Fibroblast of mammary gland (primary cell): ENCODE data around the gene MACIR.
A peak's percentile ranks its signal among the peaks of the same experiment; 100 is the strongest.

Source experiments
- DNase-seq: peaks from one replicate; pipeline ENCODE4 v3.0.0-alpha.2; 2010; ENCODE audit warnings: low read depth
- H3K4me3 ChIP-seq: 2 replicates; pipeline ENCODE4 v1.5.1; 2011; ENCODE audit warnings: low read depth, mild to moderate bottlenecking, low read length, moderate library complexity; ENCODE audit not compliant: control insufficient read depth
- CTCF ChIP-seq: conservative IDR thresholded peaks from 2 replicates; pipeline ENCODE4 v1.5.1; 2011; ENCODE audit warnings: low read depth, low read length, inconsistent platforms; ENCODE audit not compliant: control insufficient read depth, insufficient read depth

The MACIR gene

GRCh38 chr5:103258368-103258956 is at the start of gene MACIR:
Gene MACIR, plus strand, starts transcription at chr5:103258763. Its CDS starts 17,157 bp downstream, at chr5:103275920.
- peak within 1 kb of the TSS; percentile 76 for H3K4me3 ChIP-seq
- DNase-seq: peak; percentile 94
- no peak for TF ChIP-seq CTCF

GRCh38 chr5:103209065-103209464 is 49.5 kb upstream of the MACIR start:
- H3K4me3 ChIP-seq: no peak overlapping the region
- DNase-seq: no peak
- no peak for TF ChIP-seq CTCF

- no peak for TF ChIP-seq CTCF
- no peak for DNase-seq
- H3K4me3 ChIP-seq: no peak overlapping the region
Measured at GRCh38 chr5:103210952-103211351, 47.6 kb upstream of the MACIR start.

- no peak for TF ChIP-seq CTCF
- no peak for DNase-seq
- no peak overlapping the region for H3K4me3 ChIP-seq
Measured at GRCh38 chr5:103211576-103212561, 46.7 kb upstream of the MACIR start.

GRCh38 chr5:103216137-103216536 is 42.4 kb upstream of the MACIR start:
- no peak for DNase-seq
- TF ChIP-seq CTCF: no peak
- H3K4me3 ChIP-seq: no peak overlapping the region

GRCh38 chr5:103216697-103217096 is 41.9 kb upstream of the MACIR start:
- TF ChIP-seq CTCF: no peak
- H3K4me3 ChIP-seq: no peak overlapping the region
- no peak for DNase-seq
